CD4-positive, alpha-beta T cell treated with Interleukin-6 for 4 hours (primary cell): ENCODE results near the gene CIRBP.
"Not testable (repeated sequence)": the region's sequence is repeated elsewhere in the genome, so short reads cannot be mapped to it uniquely, and the experiment has no call there.

Experiments
- DNase-seq: peaks from one replicate; pipeline ENCODE4 v3.0.0-alpha.2; 2020; ENCODE audit warnings: mixed read lengths

The CIRBP gene

DNA sequence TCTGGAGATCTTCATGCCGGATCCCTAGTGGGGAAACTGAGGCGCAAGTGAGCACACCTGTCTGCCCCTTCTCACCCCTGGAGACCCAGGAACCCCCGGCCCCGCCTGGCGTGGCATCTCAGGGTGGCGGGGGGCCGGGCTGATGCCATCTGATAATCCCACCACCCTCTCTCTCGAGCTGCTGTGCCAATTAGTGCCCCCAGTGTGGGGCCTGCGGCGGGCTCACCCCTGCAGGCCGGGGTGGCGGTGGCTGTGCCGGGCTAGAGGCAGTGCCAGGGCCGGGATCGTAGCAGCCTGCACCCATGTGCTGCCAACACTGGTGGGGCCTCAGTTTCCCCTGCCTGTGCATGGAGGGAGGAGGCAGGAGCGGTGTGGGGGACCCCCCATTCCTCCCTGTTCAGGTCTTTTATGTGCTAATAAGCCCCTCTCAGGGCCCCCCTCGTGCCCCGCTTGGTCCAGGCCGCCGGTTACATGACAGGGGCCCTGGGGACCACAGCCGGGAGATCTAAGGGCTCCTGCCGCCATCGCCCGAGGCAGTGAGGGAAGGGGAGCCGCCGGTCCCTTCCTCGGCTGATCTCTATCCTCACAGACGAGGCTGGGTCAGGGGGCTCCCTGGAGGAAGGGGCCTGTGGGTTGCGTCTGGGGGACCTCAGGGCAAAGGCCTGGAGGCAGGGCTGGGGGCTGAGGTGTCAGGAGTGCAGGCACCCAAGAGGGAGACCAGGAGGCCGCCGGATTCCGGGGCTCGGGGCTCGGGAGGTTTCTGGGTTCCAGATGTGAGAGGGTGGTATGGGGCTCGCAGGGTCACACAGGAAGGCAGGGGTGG, 24.9 kb downstream of the CIRBP start:
- DNase-seq: no peak

DNA sequence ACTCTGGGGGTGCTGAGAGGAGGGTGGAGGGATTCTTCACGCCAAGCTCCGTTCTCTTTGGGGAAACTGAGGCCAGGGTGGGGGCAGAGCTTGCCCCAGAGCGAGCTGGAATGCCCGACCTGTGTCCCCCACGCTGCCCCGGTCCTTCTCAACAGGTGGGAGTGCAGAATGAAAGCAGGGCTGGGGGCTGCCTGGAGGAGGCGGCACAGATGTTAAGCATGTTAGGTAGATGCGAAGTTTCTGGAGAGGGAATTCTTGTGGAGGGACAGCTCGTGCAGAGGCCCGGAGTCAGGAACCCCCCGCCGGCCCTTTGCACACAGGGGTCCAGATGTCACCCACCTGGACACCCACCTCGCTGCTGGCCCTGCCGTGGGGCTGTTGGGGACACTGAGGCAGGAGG, 25.6 kb downstream of the CIRBP start:
- DNase-seq: no peak

DNA sequence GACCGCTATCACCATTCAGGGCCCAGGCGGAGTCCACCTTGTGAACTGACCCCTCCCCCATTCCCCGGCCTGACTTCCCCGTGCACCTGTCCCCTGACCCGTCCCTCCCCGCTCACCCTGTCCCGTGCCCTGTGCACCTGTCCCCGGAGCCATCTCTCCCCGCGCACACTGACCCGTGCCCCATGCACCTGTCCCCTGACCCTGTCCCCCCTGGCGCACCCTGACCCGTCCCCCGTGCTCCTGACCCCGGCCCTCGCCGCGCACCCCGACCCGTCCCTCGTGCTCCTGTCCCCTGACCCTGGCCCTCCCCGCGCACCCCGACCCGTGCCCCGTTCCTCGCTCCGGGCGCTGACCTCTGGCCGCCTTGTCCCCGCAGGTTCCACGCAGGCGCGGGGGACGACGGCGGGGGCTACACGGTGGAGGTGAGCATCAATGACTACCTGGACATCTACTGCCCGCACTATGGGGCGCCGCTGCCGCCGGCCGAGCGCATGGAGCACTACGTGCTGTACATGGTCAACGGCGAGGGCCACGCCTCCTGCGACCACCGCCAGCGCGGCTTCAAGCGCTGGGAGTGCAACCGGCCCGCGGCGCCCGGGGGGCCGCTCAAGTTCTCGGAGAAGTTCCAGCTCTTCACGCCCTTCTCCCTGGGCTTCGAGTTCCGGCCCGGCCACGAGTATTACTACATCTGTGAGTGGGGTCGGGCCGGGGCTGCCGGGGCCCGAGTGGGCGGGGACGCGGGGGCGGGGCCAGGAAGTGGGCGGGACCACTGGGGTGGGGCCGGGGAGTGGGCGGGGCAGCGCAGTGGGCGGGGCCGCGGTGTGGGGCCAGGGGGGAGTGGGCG, 26.3 kb downstream of the CIRBP start:
- no peak for DNase-seq

DNA sequence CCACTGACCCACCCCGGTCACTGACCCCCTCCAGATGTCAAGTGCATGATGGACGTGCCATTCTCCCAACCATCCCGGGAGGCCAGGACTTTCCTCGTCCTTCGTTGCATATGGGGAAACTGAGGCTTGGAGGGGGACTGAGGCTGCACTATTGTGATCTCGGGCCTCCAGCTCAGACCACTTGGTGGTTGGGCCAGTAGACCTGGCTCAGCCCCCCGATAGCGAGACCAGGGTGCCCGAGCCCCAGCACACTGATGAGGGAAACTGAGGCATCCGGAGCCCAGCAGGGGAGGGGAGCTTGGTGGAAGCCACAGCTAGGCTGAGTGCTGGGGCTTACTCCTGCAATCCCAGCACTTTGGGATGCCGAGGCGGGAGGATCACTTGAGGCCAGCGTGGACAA, 26.9 kb downstream of the CIRBP start:
- no peak for DNase-seq

DNA sequence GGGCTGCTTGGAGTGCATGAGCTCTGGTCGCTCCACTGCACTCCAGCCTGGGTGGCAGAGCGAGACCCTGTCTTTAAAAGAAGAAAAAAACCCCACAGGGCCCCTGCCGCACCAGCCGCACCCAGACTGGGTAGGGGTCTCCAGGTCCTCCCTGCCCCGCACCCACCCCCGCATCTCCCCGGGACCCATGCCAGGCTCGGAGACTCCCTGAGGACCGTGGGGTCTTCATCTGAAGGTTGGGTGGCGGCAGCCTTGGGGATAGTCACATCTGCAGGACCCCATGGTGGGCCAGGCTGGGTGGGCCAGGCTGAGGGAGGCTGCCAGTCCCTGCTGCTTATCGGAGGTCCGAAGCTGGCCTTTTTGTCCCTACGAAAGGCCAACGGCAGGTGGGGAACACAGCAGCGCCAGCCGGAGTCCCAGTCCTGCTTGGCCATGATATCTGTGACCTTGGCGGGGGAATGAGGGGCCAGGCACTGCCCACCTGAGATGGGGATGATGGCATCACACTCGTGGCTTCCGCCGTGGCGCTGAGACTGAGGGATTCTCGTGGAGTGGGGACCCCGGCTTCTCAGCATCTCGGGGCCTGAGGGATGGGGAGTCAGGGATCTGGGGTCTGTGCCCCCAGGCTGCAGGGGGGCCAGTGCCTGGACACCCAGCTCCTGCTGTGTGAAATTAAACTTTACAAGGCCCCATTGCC, 27.6 kb downstream of the CIRBP start:
- DNase-seq: no peak

DNA sequence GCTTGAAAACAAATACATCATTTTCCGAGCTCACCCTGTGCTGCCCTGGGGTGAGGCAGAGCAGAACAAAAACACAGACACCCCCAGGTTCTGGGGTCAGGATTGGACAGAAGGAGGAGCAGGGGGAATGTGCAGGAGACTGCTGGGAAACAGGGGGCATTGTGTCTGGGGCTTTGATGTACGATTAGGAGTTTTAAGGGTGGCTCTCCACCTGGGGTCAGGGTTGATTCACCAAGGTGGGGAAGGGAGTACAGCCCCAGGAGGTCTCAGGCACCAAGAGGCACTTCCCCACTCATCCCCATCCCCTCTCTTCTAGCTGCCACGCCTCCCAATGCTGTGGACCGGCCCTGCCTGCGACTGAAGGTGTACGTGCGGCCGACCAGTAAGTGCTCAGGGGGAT, 29.1 kb downstream of the CIRBP start:
- DNase-seq: no peak

DNA sequence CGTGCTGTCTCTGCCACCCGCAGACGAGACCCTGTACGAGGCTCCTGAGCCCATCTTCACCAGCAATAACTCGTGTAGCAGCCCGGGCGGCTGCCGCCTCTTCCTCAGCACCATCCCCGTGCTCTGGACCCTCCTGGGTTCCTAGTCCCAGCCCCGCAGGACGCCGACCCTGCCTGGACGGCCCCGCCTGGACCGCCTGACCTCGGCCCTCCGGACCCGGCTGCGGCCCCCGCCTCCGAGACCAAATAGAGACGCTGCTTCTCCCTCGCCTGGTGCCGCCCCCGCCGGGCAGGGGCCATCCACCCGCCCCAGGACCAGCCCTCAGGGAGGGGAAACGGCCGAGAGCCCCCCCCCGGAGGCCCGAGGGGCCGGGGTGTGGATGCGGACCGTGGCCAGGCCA, 30.7 kb downstream of the CIRBP start:
- DNase-seq: no peak

DNA sequence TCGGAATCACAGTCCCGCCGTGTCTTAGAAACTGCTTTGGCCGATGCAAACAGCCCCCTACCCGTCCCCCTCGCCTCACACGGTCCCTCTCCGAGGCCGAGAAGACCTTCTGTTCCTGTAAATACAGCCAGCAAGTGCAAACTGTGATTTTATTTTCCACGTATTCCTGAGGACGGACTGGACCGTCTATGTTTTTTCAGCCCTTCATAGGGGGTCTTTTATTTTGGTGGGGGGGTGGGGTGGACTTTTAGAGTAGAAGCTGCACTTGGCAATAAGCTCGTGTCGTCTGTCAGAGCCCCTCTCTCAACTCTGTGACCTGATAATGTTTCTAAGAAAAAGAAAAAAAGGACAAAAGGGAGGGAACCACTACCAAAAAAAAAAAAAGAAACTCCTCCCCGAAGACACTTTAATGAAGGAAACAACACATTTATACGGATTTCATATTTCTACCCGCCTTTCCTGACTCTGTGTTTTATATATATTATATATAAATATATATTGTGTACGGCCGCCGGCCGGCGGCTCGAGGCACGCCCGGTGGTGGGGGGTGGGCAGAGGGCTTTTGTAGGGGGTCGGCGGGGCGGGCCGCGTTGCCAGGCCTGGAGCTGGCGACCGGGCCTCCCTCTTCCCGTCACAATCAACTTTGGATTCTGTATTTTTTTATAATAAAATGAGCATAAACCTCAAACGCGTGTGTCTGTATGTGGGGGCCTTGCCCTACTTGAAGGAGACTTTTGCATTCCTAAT, 31.8 kb downstream of the CIRBP start:
- DNase-seq: no peak

DNA sequence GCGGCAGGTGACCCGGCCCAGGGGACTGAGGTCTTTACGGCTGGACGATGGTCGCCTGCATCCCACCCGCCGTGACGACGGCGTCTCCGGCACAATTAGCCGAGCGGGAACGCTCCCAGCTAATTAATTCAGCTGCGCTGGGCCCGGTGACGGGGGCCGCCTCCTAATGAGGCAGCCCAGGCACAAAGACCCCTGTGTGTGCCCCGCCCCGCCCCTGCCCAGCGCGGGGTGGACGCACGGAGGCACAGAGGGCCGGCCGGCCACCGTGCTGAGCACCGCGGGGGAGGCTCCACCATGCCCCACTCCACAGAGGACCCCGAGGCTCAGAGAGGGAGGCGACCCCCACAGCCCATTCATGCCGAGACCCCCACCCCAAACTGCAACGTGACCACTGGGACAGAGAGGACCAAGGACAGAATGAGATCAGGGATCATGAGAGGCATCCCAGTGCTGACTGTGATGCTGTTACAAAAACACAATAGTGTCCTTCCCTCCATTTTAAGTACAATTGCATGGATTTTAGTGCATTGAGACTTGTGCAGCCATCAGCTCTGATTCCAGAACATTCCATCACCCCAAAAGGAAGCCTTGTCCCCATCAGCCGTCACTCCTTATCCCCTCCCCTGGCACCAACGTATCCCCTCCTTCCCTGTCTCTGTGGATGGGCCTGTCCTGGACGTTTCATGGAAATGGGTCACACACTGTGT, 33.6 kb downstream of the CIRBP start:
- DNase-seq: no peak

DNA sequence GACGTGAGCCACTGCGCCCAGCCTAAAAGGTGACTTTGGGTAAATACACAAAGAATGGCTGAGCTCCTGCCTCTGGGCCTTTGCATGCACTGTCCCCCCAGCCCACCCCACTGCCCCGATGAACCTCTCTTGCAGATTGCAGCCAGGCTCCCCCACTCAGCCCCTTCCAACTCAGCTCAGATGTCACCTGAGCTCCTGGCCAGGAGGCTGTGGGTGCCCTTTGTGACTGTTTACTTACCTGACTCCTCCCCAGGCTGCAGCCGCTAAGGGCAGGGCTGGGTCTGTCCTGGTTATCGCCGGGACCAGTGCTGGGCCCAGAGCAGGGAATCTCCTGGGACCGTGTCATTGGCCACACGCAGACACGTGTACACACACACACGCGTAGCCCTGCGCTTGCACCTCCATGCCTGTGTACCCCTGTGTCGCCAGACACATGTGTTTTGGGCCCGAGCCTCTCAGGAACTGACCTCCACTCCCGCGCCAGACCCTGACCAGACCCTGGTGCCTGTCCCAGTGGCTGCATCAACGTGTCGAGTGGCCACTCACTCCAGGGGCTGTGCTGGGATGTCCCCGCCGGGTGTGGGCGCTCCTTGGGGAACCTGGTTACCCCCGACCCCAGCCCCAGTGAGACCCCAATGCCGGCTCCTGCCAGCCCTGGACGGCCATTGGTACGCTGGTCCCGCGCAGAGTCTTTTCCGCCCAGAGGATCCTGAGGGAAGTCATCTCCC, 35.2 kb downstream of the CIRBP start:
- DNase-seq: no peak

DNA sequence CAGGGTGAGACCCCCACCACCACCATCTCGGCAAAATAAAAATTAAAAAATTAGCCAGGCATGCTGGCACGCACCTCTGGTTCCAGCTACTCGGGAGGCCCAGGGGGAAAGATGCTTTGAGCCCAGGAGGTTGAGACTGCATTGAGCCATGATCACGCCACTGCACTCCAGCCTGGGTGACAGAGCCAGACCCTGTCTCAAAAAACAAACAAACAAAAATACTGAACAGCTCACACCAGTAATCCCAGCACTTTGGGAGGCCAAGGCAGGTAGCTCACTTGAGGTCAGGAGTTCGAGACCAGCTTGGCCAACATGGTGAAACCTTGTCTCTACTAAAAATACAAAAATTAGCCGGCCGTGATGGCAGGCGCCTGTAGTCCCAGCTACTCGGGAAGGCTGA, 36.2 kb downstream of the CIRBP start:
- DNase-seq: not testable (repeated sequence)

DNA sequence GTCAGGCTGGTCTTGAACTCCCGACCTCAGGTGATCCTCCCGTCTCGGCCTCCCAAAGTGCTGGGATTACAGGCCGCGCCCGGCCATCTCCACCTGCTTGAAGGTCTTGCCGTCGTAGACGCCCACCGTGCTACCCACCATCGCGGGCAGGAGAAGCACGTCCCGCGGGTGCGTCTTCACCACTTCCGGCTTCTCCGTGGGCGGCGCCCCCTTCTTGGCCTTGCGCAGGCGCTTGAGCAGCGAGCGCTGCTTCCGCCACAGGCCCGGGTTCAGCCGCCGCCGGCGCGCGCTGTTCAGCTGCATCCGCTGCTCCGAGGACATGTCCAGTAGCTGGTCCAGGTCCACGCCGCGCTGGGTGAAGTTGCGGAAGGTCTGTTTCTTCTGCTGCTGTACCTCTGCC, 38.2 kb downstream of the CIRBP start:
- no peak for DNase-seq

DNA sequence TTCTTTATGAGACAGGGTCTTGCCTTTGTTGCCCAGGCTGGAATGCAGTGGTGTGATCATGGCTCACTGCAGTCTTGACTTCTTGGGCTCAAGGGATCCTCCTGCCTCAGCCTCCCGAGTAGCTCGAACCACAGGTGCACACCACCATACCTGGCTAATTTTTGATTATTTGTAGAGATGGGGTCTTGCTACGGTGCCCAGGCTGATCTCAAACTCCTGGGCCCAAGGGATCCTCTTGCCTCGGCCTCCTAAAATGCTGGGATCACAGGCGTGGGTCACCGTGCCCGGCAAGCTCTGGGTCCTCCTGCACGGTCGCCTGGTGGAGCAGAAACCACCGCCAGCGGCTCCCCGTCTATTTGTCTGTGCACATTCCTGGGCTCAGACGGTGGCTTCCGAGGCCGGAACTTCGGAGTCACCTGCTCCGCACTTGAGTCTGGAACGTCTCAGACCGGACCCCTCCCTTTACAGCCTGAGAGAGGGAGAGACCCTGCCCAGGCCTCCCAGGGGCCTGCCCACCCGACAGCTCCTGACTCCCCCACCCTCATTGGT, 38.7 kb downstream of the CIRBP start:
- no peak for DNase-seq

DNA sequence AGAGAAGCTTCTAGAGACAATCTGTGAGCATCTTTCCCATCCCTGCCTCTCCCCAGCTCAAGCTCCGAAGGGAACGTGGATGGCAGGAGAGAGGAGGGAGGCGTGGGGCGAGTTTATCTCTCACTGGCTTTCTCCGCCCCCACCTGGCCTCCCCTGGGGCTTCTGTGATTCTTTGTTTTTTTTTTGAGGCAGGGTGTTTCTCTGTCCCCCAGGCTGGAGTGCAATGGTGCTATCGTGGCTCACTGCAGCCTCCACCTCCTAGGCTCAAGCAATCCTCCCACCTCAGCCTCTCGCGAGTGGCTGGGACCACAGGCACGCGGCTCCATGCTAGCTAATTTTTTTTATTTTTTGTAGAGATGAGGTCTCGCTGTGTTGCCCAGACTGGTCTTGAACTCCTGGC, 39.6 kb downstream of the CIRBP start:
- no peak for DNase-seq

DNA sequence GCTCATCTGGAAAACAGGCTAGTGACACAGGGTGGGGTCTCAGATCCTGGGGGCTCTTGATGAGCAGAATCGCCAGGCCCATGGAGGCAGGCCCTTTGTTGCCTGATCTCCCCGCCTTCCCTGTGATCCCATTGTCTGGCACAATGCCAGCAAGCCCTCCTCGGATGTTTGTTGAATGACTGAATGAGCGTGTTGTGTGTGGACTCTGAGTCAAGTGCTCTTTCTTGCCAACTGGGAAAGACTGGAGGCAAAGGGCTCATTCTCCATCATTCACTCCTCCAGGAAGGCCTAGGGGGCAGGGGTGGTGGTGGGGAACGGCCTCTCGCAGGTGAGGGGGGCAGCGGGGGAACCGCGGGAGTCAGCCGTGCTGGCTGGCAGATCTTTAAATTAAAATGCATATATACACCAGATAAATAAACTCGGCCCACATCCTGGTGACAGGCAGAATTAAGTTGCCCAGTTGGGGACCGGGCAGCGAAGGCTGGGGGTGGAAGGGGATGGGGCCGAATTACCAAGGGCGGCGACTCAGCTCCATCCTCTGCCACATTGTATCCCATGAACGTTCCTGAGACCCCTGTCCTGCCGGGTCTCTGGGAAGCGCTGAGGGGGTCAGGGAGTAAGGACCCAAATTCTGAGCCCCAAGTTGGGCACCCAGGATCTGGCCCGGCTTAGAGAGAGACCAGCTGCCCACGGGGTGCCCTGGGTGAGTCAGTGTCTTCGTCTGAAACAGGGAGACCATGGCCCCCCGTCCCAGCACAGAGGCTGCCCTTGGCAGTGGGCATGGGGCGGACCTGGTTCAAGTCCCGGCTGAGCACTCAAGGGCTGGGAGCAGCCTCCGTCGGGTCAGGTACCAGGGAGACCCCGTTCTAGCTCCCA, 41.1 kb downstream of the CIRBP start:
- DNase-seq: no peak

DNA sequence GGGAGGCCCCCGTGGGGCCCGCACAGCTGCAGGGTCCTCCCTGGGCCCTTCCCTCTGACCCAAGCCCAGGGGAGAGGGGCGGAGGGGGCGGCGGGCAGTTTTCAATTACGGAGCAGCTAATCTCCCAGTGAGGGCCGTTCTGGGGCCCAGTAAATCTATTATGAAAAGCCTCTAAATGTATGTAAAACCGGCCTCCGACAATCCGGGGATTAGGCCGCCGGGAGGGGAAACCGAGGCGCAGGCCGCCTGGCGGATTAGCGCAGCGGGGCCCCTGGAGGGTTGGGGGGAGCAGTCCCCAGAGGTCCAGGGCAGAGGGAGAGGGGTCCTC, 41.7 kb downstream of the CIRBP start:
- DNase-seq: no peak

DNA sequence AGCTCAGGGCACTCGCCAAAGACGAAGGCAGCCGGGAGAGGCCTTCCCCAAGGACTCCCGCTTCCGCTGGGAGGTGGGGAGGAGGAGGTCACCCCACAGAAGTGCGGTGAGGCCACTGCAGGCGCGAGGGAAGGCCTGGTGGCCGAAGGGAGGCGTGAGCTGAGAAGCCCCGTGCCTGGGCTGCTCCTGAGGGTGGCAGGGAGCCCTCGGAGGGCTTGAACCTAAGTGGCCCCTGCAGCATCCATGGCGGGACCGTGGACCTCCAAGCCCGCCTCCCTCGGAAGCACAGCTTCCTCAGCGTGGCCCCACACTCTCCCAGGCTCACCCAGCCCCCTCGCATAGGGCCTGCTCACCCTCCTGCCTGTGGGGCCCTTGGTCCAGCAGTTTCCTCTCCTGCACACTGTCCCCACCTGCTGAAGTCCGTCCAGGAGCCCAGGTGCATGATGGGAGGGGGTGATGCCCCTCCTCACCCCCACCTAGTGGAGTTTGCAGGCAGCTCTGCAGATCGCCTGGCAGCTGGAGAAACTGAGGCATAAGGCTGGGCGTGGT, 42.5 kb downstream of the CIRBP start:
- no peak for DNase-seq

DNA sequence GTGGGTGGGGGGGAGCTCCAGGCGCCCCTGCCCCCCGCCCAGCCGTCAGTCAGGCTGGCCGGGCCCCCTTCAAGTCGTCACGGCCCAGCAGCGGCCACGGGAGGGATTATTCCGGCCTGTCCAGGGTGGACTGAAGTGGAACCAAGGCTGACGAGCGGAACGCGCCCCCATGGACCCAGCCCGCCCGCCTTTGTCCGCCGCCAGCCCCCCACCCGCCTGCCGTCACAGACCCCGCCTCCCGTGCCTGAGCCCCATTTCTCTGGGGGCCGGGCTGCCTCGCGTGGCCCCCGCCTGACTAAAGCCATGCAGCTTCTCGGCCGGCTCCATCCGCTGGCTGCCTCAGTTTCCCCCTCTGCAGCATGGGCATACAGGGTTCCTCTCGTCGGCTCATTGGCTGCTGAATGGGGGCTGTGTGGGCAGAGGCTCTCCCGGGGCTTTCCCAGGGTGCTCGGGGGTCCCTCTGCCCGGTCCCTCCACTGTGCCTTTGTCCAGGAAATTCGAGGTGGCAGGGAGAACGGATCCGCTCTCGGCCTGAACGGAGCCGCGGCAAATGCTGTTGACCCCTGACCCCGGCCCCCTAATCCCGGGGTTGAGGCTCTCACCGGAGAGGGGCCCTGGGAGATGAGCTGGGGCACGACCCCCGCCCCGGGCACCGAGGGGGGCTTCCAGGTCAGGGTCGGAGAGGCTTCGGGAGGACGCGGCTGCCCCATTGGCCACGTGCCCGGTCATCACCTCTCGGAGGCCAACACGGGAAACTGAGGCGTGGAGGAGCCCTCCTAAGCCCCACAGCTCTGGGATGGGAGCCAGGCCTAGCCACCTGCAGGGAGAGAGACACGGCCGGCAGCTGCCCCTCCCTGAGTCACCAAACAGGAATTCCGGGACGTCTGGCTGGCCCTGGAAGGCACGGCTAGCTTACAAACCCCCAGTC, 43.9 kb downstream of the CIRBP start:
- no peak for DNase-seq
